ENCODE data around the gene NTMT2. TPM values are rescaled to one million over a fixed set of nuclear protein-coding genes. Genes with fewer than 3 reads are reported as not detected.
"Not testable (repeated sequence)": the region's sequence is repeated elsewhere in the genome, so short reads cannot be mapped to it uniquely, and the experiment has no call there.

NTMT2 gene
- total RNA-seq, 1 donor from 2014 or later: not detected

DNA sequence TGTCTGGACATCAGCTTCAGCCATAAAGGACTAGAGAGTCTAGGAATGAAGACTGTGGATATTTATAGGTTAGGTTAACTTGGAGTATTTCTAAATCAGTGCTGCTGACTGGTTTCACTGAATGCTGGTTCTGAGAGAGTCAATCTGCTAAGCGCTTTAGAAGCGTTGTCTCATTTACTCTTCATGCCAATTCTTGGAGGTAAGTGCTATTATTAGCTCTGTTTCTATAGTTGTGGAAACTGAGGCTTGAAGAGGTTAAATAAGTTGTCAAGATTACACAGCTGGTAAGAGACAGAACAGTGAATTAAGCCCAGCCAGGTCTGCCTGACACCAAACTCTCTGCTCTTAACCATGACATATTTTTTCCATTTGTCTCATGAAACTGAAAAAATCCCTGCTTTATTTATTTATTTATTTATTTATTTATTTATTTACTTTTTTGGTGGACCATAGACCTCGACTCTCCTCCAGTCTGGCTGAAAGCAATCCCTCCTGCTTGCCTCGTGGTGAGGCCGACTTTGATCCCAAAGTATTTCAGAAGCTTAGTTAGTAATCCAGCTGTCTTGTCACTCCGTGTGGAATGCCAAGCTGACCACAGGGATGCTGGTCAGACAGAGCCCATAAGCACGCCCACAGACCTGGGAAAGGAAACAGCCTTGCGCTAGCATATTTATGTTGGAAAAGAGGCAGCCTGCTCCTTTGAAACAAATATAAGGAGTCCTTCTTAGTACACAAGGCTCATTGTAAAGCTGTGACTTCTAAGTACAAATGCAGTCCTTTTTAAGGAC, 16.9 kb downstream of the NTMT2 start:
- DNase-seq: no peak

GRCh38 chr1:170164103-170164763, 18.5 kb downstream of the NTMT2 start:
- DNase-seq: no peak

GRCh38 chr1:170166518-170167180, 20.9 kb downstream of the NTMT2 start:
- DNase-seq: no peak

DNA sequence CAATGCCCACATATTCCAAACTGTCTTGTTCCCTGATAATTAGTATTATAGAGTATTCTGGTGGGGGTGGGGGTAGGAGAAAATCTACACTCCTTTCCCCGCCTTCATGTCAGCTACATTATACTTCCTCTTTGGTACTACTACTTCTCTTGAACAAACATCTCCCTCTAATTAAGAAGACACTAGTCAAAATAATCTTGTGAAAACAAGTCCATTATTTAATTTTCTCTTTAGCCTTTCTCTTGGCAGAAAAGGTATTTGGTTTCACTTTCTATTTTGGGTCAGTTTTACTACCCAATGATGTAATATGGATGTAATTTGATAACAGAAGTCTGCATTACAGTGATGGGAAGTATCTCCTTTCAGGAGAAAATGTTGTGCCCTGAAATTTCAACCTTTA, 22.5 kb downstream of the NTMT2 start:
- DNase-seq: peak; percentile 12

DNA sequence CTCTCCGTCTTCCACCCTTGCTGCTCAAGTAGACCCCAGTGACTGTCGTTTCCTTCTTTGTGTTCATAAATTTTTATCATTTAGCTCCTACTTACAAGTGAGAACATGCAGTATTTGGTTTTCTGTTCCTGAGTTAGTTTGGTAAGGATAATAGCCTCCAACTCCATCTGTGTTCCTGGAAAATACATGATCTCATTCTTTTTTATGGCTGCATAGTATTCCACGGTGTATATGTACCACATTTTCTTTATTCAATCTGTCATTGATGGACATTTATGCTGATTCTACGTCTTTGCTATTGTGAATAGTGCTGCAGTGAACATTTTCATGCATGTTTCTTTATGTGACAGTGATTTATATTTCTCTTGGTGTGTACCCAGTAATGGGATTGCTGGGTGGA, 24.8 kb downstream of the NTMT2 start:
- not testable (repeated sequence) for DNase-seq

- DNase-seq: no peak
Observed at GRCh38 chr1:170174395-170174794, 28.6 kb downstream of the NTMT2 start.

GRCh38 chr1:170175041-170175440, 29.3 kb downstream of the NTMT2 start:
- no peak for DNase-seq

- no peak for DNase-seq
Observed at GRCh38 chr1:170175484-170175883, 29.7 kb downstream of the NTMT2 start.

GRCh38 chr1:170176772-170177171, 31.0 kb downstream of the NTMT2 start:
- DNase-seq: no peak

DNA sequence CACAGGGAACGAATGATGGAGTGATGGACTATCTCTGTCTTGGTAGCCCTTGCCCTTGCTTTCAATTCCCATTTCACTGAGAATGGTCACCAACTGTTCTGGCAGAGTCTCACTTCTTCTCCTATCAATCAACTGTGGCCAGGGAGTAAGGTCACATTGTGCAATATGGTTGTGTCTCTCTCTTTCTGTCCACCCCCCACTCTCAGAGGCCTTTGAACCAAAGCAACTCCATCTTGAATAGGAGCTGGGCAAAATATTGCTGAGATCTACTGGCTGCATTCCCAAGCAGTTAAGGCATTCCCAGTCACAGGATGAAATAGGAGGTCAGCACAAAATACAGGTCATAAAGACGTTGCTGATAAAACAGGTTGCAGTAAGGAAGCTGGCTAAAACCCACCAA, 36.7 kb downstream of the NTMT2 start:
- no peak for DNase-seq

- no peak for DNase-seq
Observed at GRCh38 chr1:170192546-170192945, 46.8 kb downstream of the NTMT2 start.

DNA sequence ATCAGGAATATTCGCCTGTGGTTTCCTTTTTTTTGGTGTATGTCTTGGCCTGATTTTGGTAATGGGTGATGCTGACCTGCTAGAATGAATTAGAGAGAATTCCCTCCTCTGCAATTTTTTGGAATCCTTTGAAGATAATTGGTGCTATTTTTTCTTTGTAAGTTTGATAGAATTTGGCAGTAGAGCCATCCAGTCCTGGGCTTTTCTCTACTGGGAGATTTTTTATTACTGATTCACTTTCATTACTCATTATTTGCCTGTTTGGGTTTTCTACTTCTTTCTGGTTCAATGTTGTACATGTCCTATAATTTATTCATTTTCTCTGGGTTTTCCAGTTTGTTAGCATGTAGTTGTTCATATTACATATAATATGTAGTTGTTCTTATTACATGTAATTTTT, 48.7 kb downstream of the NTMT2 start:
- DNase-seq: no peak

- no peak for DNase-seq
Observed at GRCh38 chr1:170196490-170197236, 50.9 kb downstream of the NTMT2 start.

DNA sequence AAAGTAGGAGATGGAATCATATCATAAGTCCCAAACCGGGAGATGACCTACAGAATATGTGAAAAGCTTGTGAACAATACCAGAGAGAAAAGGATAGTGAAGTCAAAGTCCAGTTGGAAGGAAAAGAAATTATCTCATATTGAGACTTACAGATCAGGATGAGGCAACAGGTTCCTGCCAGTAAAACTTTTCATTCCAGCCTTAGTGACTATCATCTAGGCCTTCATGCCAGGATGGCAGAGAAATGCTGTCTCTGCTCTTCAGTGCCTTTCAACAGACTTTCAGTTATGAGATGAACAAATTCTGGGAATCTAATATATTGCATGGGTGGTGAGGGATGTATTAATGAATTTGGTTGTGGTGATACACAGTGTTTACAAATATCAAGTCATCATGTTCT, 52.3 kb downstream of the NTMT2 start:
- no peak for DNase-seq

- no peak for DNase-seq
Observed at GRCh38 chr1:170198584-170198983, 52.8 kb downstream of the NTMT2 start.

GRCh38 chr1:170200161-170200560, 54.4 kb downstream of the NTMT2 start:
- DNase-seq: no peak

DNA sequence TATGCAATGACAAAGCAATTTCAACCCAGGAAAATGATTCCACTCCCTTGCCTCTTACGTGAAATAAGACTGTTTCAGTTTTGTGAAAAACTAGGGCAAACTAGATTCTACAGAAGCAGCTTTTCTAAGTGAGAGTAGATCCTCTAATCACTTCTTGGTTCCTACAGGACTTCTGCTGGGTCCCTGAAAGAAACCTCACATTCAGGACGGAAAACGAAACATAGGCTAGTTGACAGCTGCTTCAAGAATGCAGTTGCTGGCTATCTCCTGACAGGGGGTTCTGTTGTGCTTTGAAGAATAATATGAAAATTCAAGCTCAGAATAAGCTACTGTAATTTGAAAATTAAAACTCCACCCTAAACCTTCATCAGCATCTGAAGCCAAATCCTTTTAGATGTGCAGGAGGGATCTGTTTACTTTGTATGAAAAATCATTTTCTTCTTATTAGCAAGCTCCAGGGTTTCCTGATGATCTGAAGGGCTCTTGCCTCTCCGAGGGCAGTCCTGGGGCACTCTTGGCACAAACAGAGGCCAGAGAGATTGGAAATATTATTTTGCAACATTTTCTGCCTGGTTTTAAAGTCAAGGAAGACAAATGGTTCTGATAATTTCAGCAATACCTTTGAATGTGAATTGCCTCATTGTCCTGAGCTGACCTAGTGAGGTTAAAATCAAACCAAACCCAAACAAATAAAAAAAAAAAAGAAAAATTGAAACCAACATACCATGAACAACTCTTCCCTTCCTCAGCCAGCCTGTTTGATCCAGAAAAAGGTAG, 55.0 kb downstream of the NTMT2 start:
- no peak for DNase-seq

GRCh38 chr1:170203693-170204092, 57.9 kb downstream of the NTMT2 start:
- no peak for DNase-seq

GRCh38 chr1:170204121-170204520, 58.4 kb downstream of the NTMT2 start:
- DNase-seq: no peak

- no peak for DNase-seq
Observed at GRCh38 chr1:170205301-170205700, 59.5 kb downstream of the NTMT2 start.

GRCh38 chr1:170209125-170209524, 63.4 kb downstream of the NTMT2 start:
- DNase-seq: no peak

DNA sequence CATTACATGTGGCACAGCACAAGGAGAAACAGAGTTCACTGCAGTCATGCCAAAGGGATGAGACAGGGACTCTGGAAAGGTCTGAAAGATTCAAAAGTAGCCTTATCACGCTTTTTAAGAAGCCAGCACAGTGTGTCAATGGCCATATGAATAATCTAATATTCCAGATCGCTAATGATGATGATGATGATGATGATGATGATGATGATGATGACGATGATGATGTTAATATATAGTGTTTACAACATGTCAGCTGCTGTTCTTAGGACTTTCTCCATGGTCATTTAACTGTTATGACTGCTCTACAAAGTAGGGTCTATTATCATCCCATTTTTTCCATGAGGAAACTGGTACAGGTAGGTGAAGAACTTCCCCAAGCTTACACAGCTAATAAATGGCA, 64.4 kb downstream of the NTMT2 start:
- no peak for DNase-seq

Data from dermis blood vessel endothelial cell (primary cell).